Stomach (tissue), 4 donors: ENCODE results near the gene CIAO3.

Source experiments
- CTCF ChIP-seq, 7 experiments: fragments of 450-650 bp in 4 of 7; fragments of 200-600 bp in 3 of 7; sonication (generic) in 3 of 7; IDR thresholded peaks; one replicate each; pipeline ENCODE4 v1.5.1; 2016 to 2019; ENCODE audit warnings: antibody characterized with exemption in 7 of 7, control low read depth in 2 of 7, mild to moderate bottlenecking in 1 of 7
- POLR2A ChIP-seq, 4 donors: fragments of 450-650 bp; IDR thresholded peaks; one replicate each; pipeline ENCODE4 v1.6.1; 2016; ENCODE audit warnings: antibody characterized with exemption in 4 of 4, control low read depth in 2 of 4, mild to moderate bottlenecking in 1 of 4, moderate library complexity in 1 of 4
- POLR2AphosphoS5 ChIP-seq, 3 donors: sonication (generic); formaldehyde crosslinking; IDR thresholded peaks; one replicate each; pipeline ENCODE4 v1.6.1; 2016; ENCODE audit warnings: antibody characterized with exemption in 3 of 3

GRCh38 chr16:766008-766819, 25.4 kb upstream of the CIAO3 start:
- TF ChIP-seq CTCF (IDR thresholded peaks at IDR 0.05) (no peak), POLR2A (IDR thresholded peaks at IDR 0.05) (no peak), POLR2AphosphoS5 (IDR thresholded peaks at IDR 0.05) (no peak)
